Adipose tissue (tissue), 3 donors: ENCODE data around the gene PCDHA8. TPM values are rescaled to one million over a fixed set of nuclear protein-coding genes. Genes with fewer than 3 reads are reported as not detected.

Experiments
- polyA plus RNA-seq, 3 donors: library from polyadenylated mRNA; stranded (reverse); fragments of 200-250 nt; gene quantifications; one replicate each; pipeline ENCODE4 v1.2.3, GENCODE V29; 2013
- donor health status: healthy with polysubstance abuse.
- donor health status: Bipolar disorder and iron deficiency.
- donor health status: healthy.

PCDHA8 gene
- polyA plus RNA-seq, 3 donors: 0.01 to 0.07 TPM; not detected in 1

Other genes with a start within 250 kb of the PCDHA8 start
- gene CD14, start 208.0 kb upstream of the PCDHA8 start, polyA plus RNA-seq: 100 to 1,000 TPM in 1 of 3 donors, 10 to 100 TPM in 2; 14.1 to 162 (median 73.4) TPM
- 10 to 100 TPM; 12.6 to 18.7 (median 17.5) TPM for gene TMCO6, start 201.7 kb upstream of the PCDHA8 start, polyA plus RNA-seq
- 100 to 1,000 TPM in 2 of 3 donors, 10 to 100 TPM in 1; 89.9 to 200 (median 187) TPM for gene NDUFA2, start 193.6 kb upstream of the PCDHA8 start, polyA plus RNA-seq
- gene IK, start 193.4 kb upstream of the PCDHA8 start, polyA plus RNA-seq: 10 to 100 TPM; 39.8 to 70.2 (median 65.8) TPM
- 10 to 100 TPM; 12.1 to 16.9 (median 15.7) TPM for gene WDR55, start 176.3 kb upstream of the PCDHA8 start, polyA plus RNA-seq
- gene DND1, start 167.6 kb upstream of the PCDHA8 start, polyA plus RNA-seq: 1 to 10 TPM in 1 of 3 donors, under 1 TPM in 2; 0.68 to 1.4 (median 0.79) TPM
- gene HARS1, start 149.8 kb upstream of the PCDHA8 start, polyA plus RNA-seq: 10 to 100 TPM; 34.8 to 46.7 (median 44.6) TPM
- 10 to 100 TPM; 12.0 to 14.5 (median 12.1) TPM for gene HARS2, start 149.7 kb upstream of the PCDHA8 start, polyA plus RNA-seq
- gene ZMAT2, start 140.7 kb upstream of the PCDHA8 start, polyA plus RNA-seq: 10 to 100 TPM; 26.8 to 91.7 (median 67.9) TPM
- under 1 TPM in 2 of 3 donors, not detected in 1; 0.03 to 0.11 TPM for gene PCDHA1, start 55.0 kb upstream of the PCDHA8 start, polyA plus RNA-seq
- under 1 TPM in 2 of 3 donors, not detected in 1; 0.03 to 0.09 TPM for gene PCDHA2, start 46.3 kb upstream of the PCDHA8 start, polyA plus RNA-seq
- gene PCDHA3, start 40.1 kb upstream of the PCDHA8 start, polyA plus RNA-seq: under 1 TPM; 0.11 to 0.52 (median 0.12) TPM
- gene PCDHA4, start 34.1 kb upstream of the PCDHA8 start, polyA plus RNA-seq: 1 to 10 TPM in 1 of 3 donors, under 1 TPM in 2; under 0.01 to 1.7 (median 0.04) TPM
- gene PCDHA5, start 19.6 kb upstream of the PCDHA8 start, polyA plus RNA-seq: under 1 TPM; 0.06 to 0.13 (median 0.11) TPM
- gene PCDHA6, start 13.2 kb upstream of the PCDHA8 start, polyA plus RNA-seq: under 1 TPM in 2 of 3 donors, not detected in 1; 0.10 to 0.49 TPM
- under 1 TPM; 0.10 to 0.22 (median 0.14) TPM for gene PCDHA7, start 6.9 kb upstream of the PCDHA8 start, polyA plus RNA-seq
- gene PCDHA9, start 7.2 kb downstream of the PCDHA8 start, polyA plus RNA-seq: under 1 TPM in 1 of 3 donors, not detected in 2; 0.02 TPM
- gene PCDHA10, start 14.7 kb downstream of the PCDHA8 start, polyA plus RNA-seq: under 1 TPM in 2 of 3 donors, not detected in 1; 0.11 to 0.17 TPM
- gene PCDHA11, start 27.8 kb downstream of the PCDHA8 start, polyA plus RNA-seq: under 1 TPM in 2 of 3 donors, not detected in 1; 0.03 to 0.15 TPM
- under 1 TPM in 2 of 3 donors, not detected in 1; 0.03 to 0.21 TPM for gene PCDHA12, start 34.1 kb downstream of the PCDHA8 start, polyA plus RNA-seq
- gene PCDHA13, start 40.9 kb downstream of the PCDHA8 start, polyA plus RNA-seq: under 1 TPM; 0.11 to 0.25 (median 0.16) TPM
- under 1 TPM in 2 of 3 donors, not detected in 1; 0.03 to 0.28 TPM for gene PCDHAC1, start 85.1 kb downstream of the PCDHA8 start, polyA plus RNA-seq
- under 1 TPM; 0.11 to 0.28 (median 0.25) TPM for gene PCDHAC2, start 125.3 kb downstream of the PCDHA8 start, polyA plus RNA-seq
- gene PCDHB1, start 210.2 kb downstream of the PCDHA8 start, polyA plus RNA-seq: under 1 TPM in 1 of 3 donors, not detected in 2; 0.05 TPM